AG04449 (cell line): Measurements from ENCODE around the gene KLK1.

Source experiments
- CTCF ChIA-PET: fragments of 350-600 bp; formaldehyde crosslinking; extraction: SDS; loops from one replicate; lab custom pipeline; 2021; ENCODE audit warnings: antibody characterized with exemption; lab: Yijun Ruan, JAX
- POLR2A ChIA-PET: fragments of 400-600, 350-600 bp; formaldehyde crosslinking; extraction: SDS; loops from one replicate; lab custom pipeline; 2020; ENCODE audit warnings: antibody characterized with exemption, inconsistent platforms; lab: Yijun Ruan, JAX
- DNase-seq: peaks from one replicate; pipeline ENCODE4 v3.0.0-alpha.2; 2010; ENCODE audit warnings: low read depth, low spot score
- H3K4me3 ChIP-seq: 2 replicates; pipeline ENCODE4 v1.5.1; 2011; ENCODE audit warnings: low read depth, mild to moderate bottlenecking, control low read depth, low read length
- TF ChIP-seq, protein P1 (sequence below): IDR thresholded peaks from one replicate; pipeline ENCODE4 v1.5.1; 2011; ENCODE audit warnings: mild to moderate bottlenecking, moderate library complexity, low read length, control low read depth, inconsistent platforms; ENCODE audit not compliant: insufficient read depth; ENCODE audit errors: missing control alignments

Gene KLK1

DNA sequence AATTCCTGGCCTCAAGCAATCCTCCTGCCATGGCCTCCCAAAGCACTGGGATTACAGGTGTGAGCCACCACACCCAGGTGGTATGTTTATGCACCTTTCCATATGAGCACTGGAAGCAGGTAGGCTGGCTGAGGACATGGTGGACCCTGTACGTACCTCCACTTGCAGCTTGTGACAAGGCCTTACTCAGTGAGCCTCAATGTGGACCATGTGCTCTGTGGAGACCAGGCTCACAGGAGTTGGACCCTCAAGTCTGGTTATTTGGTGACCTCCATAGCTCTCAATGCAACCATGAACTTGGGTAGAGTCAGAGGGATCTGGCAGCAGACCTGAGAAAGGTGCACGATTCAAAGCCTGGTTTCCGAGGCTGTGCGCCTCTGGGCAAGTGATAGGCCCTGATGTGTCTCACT lies 27.9 kb downstream of the KLK1 start:
- POLR2A ChIA-PET, result interaction anchor here (3.6 kb wide), 1 partner anchor 9 kb away, joined by 20 read pairs; no protein-coding TSS in a partner anchor
- no peak overlapping the region for H3K4me3 ChIP-seq
- CTCF ChIA-PET, result interaction anchor here (1.0 to 5.9 kb wide), 4 partner anchors 13 to 127 kb away, joined by 5 to 31 read pairs (median 5); no protein-coding TSS in a partner anchor
- TF ChIP-seq, protein P1, sequence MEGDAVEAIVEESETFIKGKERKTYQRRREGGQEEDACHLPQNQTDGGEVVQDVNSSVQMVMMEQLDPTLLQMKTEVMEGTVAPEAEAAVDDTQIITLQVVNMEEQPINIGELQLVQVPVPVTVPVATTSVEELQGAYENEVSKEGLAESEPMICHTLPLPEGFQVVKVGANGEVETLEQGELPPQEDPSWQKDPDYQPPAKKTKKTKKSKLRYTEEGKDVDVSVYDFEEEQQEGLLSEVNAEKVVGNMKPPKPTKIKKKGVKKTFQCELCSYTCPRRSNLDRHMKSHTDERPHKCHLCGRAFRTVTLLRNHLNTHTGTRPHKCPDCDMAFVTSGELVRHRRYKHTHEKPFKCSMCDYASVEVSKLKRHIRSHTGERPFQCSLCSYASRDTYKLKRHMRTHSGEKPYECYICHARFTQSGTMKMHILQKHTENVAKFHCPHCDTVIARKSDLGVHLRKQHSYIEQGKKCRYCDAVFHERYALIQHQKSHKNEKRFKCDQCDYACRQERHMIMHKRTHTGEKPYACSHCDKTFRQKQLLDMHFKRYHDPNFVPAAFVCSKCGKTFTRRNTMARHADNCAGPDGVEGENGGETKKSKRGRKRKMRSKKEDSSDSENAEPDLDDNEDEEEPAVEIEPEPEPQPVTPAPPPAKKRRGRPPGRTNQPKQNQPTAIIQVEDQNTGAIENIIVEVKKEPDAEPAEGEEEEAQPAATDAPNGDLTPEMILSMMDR, result no peak
- DNase-seq, result no peak

DNA sequence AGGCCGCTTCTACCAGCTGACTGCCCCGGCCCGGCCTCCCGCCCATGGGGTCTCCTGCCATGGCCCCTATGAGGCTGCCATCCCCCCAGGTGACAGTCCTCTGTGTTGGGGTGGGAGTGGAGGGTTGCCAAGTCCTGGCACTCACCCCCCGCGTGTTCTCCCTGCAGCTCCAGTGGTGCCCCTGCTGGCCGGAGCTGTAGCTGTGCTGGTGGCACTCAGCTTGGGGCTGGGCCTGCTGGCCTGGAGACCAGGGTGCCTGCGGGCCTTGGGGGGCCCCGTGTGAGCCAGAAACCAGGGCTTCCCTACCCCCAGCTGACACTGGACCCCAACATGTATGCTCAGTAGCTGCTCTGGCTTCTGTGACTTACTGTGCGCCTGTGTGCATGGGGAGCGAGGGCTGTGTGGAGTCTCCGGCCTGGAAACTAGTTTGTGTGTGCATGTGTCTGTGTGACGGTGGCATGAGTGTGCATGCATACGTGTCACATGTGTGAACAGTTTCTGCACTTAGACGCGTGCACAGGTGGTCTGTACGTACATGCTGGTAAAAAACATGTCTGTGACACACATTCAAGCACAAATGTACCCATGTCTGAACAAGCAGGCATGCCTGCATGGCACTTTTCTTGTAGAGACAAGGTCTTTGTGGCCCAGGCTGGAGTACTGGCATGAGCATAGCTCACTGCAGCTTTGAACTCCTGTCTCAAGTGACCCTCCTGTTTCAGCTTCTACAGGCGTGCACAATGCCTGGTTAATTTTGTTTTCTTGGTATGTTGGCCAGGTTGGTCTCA lies 28.5 kb downstream of the KLK1 start:
- CTCF ChIA-PET, result interaction anchor here (1.0 to 5.9 kb wide), 5 partner anchors 12 to 127 kb away, joined by 4 to 31 read pairs (median 5); no protein-coding TSS in a partner anchor
- no peak overlapping the region for H3K4me3 ChIP-seq

DNA sequence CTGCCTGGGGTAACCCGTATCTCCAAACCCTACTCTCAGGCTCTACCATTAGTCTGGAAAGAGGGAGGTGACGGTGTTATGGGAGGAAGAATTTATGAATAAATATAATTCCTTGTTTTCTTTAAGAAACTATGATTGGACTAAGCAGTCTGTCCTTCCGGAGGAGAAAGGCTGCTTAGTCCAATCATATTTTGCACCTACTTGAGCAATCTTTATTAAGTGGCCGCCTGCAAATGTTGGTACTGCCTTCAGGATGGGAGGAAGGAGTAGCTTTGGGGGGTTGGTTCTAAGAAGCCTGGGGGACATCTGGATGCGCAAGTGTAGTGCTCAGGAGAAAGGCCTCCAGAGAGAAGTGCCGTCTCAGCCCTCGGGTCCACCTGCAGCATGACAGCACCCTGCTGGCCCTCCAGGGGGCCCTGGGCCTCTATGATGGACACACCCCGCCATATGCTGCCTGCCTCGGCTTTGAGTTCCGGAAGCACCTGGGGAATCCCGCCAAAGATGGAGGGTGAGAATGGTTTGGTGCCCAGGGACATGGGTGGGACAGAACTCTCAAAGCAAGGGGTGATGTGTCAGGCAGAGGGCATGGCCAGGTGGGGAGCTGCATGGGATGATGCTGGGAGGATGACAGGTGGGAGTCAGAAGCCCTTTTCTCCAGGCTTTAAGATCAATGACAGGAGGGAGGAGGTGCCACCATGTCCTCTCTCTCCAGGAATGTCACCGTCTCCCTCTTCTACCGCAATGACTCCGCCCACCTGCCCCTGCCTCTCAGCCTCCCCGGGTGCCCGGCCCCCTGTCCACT lies 29.3 kb downstream of the KLK1 start:
- TF ChIP-seq, protein P1, result no peak
- no peak for DNase-seq
- ChIA-PET CTCF (interaction anchor here (1.0 to 5.9 kb wide), 3 partner anchors 11 to 125 kb away, joined by 3 to 31 read pairs (median 4); no protein-coding TSS in a partner anchor), POLR2A (interaction anchor here (3.6 kb wide), 1 partner anchor 10 kb away, joined by 20 read pairs; no protein-coding TSS in a partner anchor)
- no peak overlapping the region for H3K4me3 ChIP-seq

More for the DNA sequence above, 28.5 kb downstream of the KLK1 start:
- POLR2A ChIA-PET, result interaction anchor here (3.6 kb wide), 1 partner anchor 9 kb away, joined by 20 read pairs; no protein-coding TSS in a partner anchor
- DNase-seq, result no peak
- TF ChIP-seq, protein P1, result no peak

DNA sequence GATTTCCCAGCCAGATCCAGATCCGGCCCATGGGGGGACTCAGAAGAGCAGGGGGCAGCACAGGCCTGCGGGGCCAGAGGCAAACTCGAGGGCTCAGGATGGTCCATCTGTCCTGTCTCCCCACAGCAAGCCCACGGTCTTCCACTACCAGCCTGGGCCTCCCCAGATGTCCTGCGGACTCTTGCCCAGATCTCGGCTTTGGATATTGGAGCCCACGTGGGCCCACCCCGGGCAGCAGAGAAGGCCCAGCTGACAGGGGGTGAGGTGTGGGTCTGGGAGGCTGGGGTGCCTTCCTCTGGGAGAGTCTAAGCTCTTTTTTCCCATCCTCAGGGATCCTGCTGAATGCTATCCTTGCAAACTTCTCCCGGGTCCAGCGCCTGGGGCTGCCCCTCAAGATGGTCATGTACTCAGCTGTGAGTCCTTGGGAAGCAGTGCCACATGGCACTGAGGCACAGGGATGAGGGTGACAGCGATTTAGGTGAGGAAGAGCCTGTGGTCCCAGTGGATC lies 30.0 kb downstream of the KLK1 start:
- DNase-seq, result no peak
- TF ChIP-seq, protein P1, result no peak
- ChIA-PET POLR2A (interaction anchor here (0.6 to 3.6 kb wide), 2 partner anchors 11 kb away, joined by 3 to 20 read pairs; no protein-coding TSS in a partner anchor), CTCF (interaction anchor here (1.0 to 5.9 kb wide), 4 partner anchors 11 to 128 kb away, joined by 3 to 31 read pairs (median 6); no protein-coding TSS in a partner anchor)
- H3K4me3 ChIP-seq, result no peak overlapping the region

DNA sequence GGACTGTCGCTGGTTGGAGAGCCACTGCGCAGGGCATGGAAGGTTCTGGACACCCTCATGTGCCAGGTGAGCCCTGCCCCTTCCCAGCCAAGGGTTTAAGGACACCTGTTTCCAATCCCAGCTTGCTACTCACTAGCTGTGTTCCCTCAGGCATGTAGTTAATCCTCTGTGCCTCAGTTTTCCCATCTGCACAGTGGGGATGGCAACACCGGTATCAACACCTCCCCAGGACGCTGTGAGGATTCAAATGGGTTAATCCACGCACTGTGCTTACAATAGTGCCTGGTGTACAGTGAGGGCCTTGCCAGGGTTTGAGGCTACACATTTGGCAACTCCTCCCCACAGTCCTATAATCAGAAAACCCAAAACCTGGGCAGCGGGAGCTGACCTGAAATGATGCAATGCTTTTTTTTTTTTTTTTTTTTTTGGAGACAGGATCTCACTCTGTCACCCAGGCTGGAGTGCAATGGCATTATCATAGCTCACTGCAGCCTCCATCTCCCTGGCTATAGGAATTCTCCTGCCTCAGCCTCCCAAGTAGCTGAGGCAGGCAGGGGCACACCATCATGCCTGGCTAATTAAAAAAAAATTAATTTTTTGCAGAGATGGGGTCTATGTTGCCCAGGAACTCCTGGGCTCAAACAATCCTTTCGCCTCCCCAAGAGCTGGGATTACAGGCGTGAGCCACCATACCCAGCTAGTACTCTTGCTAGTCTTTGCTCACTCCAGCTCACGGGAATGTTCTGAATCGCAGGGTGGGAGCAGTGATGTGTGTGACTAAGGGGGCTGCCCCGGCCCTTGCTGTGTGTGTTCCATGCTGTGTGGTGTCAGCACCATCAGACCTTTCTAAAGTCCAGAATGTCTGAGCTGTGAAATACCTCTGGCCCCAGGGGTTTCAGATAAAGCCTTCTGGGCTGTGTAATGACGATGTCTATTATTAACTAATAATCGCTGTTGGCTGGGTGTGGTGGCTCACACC lies 31.0 kb downstream of the KLK1 start:
- no peak for DNase-seq
- no peak overlapping the region for H3K4me3 ChIP-seq
- ChIA-PET CTCF (interaction anchor here (1.0 to 5.9 kb wide), 6 partner anchors 10 to 255 kb away, joined by 3 to 31 read pairs (median 4); no protein-coding TSS in a partner anchor), POLR2A (interaction anchor here (0.6 to 1.5 kb wide), 3 partner anchors 9 to 12 kb away, joined by 3 to 4 read pairs (median 3); no protein-coding TSS in a partner anchor)
- TF ChIP-seq, protein P1, result no peak
